ENCODE measurements around the gene SNPH.
"Not testable (repeated sequence)": the region's sequence is repeated elsewhere in the genome, so short reads cannot be mapped to it uniquely, and the experiment has no call there.

The SNPH gene, protein sequence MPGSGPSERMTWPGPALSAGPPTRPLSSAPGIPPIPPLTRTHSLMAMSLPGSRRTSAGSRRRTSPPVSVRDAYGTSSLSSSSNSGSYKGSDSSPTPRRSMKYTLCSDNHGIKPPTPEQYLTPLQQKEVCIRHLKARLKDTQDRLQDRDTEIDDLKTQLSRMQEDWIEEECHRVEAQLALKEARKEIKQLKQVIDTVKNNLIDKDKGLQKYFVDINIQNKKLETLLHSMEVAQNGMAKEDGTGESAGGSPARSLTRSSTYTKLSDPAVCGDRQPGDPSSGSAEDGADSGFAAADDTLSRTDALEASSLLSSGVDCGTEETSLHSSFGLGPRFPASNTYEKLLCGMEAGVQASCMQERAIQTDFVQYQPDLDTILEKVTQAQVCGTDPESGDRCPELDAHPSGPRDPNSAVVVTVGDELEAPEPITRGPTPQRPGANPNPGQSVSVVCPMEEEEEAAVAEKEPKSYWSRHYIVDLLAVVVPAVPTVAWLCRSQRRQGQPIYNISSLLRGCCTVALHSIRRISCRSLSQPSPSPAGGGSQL

DNA sequence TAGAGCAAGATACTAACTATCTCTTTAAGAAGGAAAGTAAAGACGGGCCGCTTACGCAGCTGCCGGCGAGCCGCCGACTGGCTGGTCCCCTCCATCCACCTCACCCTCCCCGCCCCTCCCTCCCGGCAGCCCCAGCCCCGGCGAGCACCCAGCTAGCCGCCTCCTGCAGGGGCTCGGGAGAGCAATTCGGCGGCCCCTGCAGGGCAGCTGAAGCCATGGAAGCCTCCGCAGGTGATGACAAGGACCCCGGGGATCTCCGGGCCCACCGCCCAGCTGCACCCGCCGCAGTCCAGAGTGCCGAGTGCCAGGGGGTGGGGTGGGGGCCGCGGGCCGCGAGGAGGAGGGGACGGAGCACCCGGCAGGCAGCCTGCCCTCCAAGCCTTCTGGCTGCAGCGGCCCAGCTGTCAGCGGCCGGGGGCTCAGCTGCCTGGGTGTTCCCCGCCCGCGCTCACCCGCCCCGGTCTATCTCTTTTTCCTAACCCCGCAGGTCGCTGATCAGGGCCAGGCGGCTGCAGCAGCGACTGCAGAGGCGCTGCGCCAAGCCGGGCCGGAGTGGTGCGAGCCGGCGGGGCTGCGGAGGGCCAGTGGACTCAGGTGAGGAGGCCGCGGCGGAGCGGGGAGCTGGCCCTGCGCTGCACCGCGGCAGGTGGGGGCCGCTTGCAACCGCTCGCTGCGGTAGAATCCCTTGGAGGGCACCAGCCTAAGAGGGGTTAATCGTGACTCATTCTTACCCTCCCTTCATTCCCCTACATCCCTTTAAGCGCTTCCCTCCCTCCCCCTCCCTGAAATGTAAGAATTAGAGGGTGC, at the start of gene SNPH:
TSS of gene SNPH (plus strand) at position 128 of the 807 bp plus-strand sequence. CDS start 29,946 bp downstream, outside the sequence.
- DNase-seq (ENCODE audit: low read depth): peak; percentile 70

DNA sequence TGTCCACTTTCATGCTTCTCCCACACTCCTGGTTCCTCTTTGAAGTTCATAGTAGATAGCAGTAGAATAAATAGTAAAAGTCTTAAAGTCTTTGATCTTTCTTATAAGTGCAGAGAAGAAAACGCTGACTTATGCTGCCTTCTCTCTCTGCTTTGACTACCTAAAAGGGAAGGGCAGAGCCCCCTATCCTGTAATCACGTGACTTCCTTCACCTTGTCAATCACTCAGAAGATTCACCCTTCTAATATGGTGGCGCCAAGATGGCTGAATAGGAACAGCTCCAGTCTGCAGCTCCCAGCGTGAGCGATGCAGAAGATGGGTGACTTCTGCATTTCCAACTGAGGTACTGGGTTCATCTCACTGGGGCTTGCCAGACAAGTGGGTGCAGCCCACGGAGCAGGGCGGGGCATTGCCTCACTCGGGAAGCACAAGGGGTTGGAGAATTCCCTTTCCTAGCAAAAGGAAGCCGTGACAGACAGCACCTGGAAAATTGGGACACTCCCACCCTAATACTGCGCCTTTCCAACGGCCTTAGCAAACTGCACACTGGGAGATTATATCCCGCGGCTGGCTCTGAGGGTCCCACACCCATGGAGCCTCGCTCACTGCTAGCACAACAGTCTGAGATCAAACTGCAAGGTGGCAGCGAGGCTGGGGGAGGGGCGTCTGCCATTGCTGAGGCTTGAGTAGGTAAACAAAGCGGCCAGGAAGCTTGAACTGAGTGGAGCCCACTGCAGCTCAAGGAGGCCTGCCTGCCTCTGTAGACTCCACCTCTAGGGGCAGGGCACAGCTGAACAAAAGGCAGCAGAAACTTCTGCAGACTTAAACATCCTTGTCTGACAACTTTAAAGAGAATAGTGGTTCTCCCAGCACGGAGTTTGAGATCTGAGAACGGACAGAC, 49.3 kb upstream of the SNPH start:
- not testable (repeated sequence) for DNase-seq (ENCODE audit: low read depth)

DNA sequence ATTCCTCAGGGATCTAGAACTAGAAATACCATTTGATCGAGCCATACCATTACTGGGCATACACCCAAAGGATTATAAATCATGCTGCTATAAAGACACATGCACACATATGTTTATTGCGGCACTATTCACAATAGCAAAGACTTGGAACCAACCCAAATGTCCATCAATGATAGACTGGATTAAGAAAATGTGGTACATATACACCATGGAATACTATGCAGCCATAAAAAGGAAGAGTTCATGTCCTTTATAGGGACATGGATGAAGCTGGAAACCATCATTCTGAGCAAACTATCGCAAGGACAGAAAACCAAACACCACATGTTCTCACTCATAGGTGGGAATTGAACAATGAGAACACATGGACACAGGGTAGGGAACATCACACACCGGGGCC, 43.3 kb upstream of the SNPH start:
- not testable (repeated sequence) for DNase-seq (ENCODE audit: low read depth)

DNA sequence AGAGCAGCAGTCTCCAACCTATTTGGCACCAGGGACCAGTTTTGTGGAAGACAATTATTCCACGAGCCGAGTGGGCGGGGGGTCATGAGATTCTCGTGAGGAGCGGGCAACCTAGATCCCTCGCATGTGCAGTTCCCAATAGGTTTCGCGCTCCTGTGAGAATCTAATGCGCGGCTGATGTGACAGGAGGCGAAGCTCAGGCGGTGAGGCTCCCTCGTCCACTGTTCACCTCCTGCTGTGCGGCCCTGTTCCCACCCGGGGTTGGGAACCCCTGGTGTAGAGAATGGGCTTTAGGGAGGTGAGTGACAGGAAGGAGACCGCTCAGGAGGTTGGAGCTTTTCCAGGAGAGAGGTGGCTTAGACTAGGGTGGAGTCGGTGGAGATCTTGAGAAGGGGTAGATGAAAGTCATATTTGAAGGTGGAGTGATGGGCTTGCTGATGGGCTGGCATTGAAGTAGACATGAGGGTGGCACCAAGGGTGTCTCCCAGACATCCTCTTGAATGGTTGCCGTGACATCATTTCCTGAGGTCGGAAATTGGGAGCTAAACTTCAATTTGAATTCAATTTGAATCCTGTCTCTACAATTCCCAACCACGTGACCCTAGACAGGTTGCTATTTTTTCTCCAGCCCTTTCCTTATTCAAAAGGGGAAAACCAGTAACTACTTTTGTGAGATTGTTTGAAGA, 41.7 kb upstream of the SNPH start:
- DNase-seq (ENCODE audit: low read depth): no peak

DNA sequence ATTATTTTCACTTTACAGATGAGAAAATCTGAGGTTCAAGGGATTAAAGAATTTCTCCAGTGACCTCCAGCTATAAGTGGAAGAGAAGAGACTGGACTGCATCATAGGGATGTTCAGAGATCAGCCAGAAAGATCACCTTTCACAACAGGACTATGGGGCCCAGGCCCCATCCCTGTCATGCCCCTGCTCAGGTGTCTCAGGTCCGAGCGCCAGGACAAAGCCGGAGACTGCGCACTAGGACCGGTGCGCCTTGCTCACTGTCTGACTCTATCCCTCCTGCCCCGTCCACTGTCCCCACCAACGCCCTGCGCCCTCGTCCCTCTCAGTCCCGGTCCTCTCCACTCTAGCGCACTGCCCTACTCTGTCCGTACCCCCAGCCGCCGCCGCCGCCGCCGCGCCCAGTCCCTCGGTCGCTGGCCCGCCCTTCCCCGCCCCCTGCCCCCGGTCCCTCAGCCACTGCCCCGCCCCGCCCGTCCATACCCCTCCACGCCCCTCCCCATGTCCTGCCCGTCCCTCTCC, 40.8 kb upstream of the SNPH start:
- no peak for DNase-seq (ENCODE audit: low read depth)

DNA sequence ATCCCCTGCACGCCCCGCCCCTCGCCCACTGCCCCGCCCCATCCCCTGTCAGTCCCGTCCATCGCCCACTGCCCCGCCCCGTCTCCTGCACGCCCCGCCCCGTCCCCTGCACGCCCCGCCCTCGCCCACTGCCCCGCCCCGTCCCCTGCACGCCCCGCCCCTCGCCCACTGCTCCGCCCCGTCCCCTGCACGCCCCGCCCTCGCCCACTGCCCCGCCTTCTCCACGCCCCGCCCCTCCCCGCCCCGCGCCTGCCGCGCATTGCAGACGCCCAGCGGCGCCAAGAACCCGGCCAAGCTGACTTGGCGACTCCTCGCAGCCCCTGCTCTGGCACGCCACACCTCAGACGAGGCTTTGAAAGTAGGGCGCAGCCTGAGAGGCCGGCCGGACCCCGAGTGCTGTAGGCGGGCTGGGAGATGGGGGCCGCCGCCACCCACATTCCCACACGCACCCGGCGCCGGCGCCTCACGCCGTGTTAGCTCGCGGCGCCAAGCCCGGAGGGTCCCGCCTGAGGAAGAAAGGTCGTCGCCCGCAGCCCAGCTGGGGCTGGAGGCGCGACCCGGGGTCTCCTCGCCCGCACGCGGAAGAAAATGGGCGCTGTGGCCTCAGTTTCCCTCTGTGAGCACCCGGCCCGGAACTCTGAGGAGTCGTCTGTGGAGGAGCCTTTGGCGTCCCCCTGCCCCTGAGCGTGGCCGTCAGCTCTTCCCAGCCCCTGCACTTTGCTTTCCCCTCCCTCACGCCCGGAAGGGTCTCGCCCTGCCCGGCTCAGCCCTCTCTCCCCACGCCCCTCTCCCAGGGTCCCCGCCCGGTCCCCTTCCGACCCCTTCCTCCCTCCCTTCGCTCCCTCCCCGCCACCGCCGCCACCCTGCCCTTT, 40.1 kb upstream of the SNPH start, which contains the start of gene RAD21L1:
TSS of gene RAD21L1 (plus strand) at position 262 of the 872 bp plus-strand sequence. CDS start 2,410 bp downstream, outside the sequence.
- peak; percentile 56 for DNase-seq (ENCODE audit: low read depth)

DNA sequence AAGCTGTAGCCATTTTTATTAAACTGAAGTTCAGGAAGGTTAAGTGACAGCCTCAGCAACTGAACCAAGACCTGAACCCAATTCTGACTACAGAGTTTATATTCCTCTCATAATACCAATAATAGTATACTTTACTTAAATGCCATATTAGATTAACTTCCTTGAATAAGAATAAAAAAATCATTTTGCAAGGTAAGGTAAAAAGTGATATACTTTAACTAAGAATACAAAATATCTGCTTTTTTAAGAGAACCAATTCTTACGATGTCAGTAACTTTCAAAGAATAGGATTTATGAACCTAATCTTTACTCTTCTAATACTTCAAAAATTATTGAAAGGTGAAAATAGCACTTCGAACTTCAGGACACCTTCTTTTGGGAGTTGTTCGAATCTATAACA, 36.6 kb upstream of the SNPH start:
- no peak for DNase-seq (ENCODE audit: low read depth)

DNA sequence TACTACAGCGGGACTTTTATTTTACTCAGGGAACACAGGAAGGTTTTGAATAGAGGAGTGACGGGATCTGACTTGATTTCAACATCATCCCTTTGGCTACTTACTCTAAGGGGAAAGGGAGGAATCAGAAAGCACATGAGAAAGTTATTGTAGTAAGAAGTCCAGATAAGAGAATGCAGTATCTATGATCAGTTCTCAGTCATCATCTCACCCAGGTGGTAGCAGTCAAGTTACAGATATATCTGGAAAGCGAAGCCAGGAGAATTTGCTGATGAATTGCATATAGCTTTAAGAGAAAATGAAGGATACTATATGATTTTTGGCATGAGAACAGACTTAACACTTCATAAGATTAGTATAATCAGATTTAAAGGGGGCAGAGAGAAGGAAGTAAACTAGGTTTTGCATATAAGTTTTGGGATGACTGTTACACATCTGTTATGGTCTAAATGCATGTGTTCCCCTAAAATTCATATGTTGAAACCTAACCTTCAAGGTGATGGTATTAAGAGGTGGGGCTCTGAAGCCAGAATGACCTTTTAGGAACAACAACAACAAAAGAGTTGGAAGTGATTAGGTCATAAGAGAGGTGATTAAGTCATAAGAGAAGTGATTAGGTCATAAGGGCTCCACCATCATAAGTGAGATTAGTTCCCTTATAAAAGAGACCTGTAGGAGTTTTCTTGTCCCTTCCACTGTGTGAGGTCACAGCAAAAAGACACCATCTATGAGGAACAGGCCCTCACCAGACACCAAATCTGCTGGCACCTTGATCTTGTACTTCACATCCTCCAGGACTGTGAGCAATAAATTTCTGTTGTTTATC, 33.6 kb upstream of the SNPH start:
- DNase-seq (ENCODE audit: low read depth): no peak

DNA sequence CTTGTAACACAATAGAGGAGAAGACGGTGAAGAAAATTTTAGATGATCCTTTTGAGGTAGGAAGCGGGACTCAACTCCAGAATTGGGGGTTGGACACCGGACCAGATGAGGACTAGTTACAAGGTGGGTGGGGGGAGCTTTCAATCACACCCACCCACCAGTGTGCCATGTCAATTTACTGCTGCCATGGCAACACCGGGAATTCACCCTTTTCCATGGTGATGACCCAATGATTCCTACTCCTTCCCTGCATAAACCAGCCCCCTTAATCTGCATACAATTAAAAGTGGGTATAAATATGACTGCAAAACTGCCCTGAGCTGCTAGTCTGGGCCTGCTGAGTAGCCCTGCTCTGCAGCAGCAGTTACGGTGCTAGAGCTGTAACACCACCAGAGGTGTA, 25.5 kb upstream of the SNPH start:
- DNase-seq (ENCODE audit: low read depth): no peak

DNA sequence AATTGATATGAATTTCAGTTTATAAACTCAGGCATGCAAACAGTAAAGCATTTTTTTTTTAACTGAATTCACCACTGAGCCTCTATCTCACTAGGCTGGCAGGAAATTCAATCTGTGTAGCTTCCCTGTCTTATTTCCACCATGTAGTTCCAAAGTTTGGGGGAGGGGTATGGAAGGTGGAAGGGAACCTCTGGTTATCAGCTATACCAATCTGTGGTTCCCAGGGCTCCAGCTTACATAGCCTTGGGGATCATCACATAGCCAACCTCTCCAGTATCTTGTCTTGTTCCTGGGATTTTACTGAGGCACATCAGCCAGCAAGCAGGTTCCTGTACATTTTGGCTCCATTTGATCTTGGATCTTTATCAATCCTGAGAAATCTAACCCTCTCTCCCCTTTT, 24.6 kb upstream of the SNPH start:
- DNase-seq (ENCODE audit: low read depth): no peak

DNA sequence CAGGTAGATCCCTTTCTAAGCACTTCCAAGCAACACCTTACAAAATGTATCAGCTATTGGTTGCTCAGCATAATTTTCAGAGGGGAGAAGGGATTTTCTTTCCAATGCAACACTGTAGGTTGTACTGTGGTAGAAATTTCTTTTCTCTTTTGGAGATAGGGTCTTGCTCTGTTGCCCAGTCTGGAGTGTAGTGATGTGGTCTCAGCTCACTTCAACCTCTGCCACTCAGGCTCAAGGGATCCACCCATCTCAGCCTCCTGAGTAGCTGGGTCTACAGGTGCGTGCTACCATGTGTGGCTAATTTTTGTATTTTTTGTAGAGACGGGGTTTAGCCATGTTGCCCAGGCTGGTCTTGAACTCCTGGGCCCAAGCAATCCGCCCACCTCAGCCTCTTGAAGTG, 24.0 kb upstream of the SNPH start:
- DNase-seq (ENCODE audit: low read depth): no peak

DNA sequence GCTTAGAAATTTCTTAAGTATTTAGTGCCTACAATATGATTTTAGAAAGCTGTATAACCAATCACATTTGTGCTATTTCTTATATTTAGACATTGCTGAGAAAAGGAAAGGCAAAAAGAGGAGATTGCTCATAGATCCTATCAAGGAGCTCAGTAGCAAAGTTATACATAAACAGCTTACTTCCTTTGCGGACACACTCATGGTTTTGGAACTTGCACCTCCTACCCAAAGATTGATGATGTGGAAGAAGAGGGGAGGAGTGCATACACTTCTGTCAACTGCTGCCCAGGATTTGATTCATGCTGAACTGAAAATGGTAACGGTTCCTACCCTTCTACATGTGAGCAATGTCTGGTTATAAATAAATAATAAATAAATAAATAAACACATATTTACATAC, 23.6 kb upstream of the SNPH start:
- peak; percentile 34 for DNase-seq (ENCODE audit: low read depth)

DNA sequence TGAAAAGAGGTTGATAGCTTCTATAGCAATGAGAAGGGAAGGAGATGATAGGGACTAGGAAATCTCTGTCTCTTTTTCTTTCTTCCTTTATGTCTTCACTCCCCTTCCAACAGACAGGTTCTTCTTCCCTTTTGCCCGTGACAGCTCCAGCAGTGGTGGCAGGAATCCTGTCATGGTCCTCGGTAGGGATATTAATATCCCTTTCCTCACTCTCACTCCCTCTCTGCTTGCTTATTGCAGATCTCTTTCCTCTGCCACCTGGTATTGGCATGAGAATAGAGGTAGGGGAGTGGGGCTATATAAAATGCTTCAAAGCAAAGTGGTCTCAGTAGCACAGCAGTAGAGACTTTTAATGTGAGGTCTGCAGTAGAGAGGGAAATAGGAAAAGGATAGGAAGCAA, 20.5 kb upstream of the SNPH start:
- no peak for DNase-seq (ENCODE audit: low read depth)

DNA sequence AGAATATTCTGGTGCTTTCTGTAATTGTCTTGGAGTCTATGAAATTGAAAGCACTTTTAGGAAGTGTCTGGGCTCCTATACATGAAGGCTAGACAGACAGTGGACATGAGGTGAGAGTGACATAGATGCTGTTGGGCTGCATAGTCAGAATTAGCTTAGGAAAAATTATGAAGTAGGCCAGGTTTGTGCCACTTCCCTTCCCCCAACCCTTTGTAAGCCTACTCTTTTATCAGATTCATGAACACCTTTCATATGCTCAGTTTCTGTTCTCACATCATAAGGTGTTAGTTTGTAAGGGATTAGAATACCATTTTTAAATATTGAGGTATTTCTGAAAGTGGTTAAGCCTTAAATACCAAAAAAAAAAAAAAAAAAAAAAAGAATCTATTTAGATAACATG, 18.4 kb upstream of the SNPH start:
- DNase-seq (ENCODE audit: low read depth): no peak

DNA sequence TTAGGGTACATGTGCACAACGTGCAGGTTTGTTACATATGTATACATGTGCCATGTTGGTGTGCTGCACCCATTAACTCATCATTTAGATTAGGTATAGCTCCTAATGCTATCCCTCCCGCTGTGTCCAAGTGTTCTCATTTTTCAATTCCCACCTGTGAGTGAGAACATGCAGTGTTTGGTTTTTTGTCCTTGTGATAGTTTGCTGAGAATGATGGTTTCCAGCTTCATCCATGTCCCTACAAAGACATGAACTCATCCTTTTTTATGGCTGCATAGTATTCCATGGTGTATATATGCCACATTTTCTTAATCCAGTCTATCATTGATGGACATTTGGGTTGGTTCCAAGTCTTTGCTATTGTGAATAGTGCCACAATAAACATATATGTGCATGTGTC, 15.8 kb upstream of the SNPH start:
- not testable (repeated sequence) for DNase-seq (ENCODE audit: low read depth)

DNA sequence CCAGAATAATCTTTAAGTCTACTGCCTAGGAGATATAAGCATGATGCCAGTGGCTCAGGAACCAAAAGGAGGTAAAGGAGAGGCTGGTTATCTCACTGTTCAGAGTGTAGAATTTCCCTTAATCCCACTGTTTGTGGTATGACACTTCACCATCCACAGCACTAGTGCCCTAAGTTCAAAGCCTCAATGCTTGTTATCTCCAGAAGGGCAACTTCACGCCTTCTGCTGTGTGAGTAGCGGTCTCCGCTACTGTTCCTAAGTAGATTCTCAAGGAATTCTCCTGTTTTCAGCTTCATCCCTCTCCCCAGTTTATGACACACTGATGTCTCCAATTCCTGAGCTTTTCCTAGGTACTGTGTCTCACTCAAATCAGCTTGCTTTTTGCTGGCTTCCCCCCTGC, 13.7 kb upstream of the SNPH start:
- DNase-seq (ENCODE audit: low read depth): no peak

DNA sequence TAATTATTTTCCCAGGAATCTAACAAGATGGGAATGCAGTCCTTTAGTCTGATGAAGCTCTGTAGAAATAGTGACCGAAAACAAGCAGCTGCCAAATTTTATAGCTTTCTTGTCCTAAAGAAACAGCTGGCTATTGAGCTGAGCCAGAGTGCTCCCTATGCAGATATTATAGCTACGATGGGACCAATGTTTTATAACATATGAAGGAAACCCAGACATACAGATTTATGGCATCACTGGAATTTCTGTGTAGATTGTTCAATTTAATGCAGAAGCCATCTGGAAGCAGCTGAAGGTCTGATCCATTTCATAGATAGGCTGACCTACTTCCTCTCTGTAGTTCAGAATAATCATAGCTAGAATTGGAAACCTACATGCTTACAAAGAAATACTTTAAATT, 11.8 kb upstream of the SNPH start:
- no peak for DNase-seq (ENCODE audit: low read depth)

DNA sequence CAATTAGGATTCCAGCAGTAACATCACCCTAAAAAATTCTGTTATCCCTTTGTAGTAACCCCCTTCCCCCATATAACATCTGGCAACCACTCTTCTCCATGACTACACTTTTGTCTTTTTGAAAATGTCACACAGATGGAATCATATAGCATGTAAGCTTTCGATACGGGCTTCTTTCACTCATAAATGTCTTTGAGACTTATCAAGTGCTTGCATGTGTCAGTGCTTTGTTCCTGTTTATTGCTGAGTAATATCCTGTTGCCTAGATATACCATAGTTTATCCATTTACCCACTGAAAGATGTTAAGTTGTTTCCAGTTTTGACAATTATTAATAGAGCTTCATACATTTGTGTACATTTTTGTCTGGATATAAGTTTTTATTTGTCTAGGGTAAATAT, 10.4 kb upstream of the SNPH start:
- no peak for DNase-seq (ENCODE audit: low read depth)

DNA sequence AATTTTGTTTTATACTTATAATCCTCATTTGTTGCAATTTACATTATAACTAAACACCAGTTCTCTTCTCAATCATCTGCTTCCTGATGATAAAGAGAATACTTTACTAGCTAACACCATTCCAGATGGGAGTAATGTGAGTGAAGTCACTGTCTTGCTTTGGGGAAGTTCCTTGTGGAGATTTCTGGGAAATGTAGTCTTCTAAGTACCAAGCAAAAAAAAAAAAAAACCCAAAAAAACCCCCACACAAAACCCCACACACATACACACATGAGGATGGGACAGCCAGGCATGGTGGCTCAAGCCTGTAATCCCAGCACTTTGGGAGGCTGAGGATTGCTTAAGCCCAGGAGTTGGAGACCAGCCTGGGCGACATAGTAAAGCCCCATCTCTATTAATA, 2.2 kb upstream of the SNPH start:
- peak; percentile 24 for DNase-seq (ENCODE audit: low read depth)
